Measurements from ENCODE around the gene BORCS6.

DNA sequence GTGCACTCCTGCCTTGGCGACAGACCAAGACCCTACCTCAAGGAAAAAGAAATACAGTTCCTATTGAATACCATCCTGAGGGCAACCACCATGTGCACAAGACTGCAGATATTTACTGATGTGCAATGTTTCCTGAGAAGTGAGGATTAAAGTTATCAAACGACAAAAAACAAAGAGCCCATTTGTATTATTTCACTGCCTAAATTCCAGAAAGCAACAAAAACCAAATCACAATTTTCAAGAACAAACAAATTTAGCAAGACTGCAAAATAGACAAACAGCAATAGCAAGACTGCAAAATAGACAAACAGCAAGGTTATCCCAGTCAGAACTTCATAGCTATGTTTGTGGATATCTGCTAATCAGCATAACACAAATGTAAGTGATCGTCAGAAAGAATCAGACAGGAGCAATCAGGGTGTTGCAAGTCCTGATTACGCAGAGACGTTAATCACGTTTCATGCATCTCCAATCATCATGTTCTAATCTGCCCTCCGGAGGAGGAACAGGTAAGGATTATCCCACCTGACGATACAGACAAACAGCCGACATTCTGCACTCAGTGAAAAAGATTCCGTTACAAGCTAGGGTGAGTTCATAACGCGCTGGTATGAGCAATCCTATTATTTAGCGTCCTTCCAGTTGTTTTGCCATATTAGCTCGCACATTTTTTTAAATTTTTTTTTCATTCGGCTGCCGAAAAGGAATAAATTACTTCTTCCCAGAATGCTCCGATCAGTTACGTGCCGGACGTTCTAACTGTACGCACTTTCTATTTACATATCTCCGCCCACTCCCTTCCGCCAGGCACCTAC lies 16.7 kb downstream of the BORCS6 start:
- TF ChIP-seq, protein P1, sequence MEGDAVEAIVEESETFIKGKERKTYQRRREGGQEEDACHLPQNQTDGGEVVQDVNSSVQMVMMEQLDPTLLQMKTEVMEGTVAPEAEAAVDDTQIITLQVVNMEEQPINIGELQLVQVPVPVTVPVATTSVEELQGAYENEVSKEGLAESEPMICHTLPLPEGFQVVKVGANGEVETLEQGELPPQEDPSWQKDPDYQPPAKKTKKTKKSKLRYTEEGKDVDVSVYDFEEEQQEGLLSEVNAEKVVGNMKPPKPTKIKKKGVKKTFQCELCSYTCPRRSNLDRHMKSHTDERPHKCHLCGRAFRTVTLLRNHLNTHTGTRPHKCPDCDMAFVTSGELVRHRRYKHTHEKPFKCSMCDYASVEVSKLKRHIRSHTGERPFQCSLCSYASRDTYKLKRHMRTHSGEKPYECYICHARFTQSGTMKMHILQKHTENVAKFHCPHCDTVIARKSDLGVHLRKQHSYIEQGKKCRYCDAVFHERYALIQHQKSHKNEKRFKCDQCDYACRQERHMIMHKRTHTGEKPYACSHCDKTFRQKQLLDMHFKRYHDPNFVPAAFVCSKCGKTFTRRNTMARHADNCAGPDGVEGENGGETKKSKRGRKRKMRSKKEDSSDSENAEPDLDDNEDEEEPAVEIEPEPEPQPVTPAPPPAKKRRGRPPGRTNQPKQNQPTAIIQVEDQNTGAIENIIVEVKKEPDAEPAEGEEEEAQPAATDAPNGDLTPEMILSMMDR (IDR thresholded peaks at IDR 0.05) = no peak
- TF ChIP-seq POLR2AphosphoS5 (IDR thresholded peaks at IDR 0.05; ENCODE audit: low read depth, low read length) (peak; percentile 100), SIN3A (IDR thresholded peaks at IDR 0.05; ENCODE audit: borderline replicate concordance, insufficient read depth, low read depth, low read length) (peak; percentile 100), TCF7L2 (IDR thresholded peaks at IDR 0.05; ENCODE audit: low read depth, low read length) (peak; percentile 79)
- TF ChIP-seq, protein P2, sequence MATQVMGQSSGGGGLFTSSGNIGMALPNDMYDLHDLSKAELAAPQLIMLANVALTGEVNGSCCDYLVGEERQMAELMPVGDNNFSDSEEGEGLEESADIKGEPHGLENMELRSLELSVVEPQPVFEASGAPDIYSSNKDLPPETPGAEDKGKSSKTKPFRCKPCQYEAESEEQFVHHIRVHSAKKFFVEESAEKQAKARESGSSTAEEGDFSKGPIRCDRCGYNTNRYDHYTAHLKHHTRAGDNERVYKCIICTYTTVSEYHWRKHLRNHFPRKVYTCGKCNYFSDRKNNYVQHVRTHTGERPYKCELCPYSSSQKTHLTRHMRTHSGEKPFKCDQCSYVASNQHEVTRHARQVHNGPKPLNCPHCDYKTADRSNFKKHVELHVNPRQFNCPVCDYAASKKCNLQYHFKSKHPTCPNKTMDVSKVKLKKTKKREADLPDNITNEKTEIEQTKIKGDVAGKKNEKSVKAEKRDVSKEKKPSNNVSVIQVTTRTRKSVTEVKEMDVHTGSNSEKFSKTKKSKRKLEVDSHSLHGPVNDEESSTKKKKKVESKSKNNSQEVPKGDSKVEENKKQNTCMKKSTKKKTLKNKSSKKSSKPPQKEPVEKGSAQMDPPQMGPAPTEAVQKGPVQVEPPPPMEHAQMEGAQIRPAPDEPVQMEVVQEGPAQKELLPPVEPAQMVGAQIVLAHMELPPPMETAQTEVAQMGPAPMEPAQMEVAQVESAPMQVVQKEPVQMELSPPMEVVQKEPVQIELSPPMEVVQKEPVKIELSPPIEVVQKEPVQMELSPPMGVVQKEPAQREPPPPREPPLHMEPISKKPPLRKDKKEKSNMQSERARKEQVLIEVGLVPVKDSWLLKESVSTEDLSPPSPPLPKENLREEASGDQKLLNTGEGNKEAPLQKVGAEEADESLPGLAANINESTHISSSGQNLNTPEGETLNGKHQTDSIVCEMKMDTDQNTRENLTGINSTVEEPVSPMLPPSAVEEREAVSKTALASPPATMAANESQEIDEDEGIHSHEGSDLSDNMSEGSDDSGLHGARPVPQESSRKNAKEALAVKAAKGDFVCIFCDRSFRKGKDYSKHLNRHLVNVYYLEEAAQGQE (IDR thresholded peaks at IDR 0.05; ENCODE audit: insufficient read depth in 1 of 2, low read depth in 2 of 2, low read length in 1 of 2) = no peak

Measured in Panc1 (cell line).